Astrocyte of the cerebellum (primary cell): ENCODE results near the gene CDK14.

Source experiments
- DNase-seq: peaks from one replicate; pipeline ENCODE4 v3.0.0-alpha.2; 2011; ENCODE audit warnings: low read depth
- H3K4me3 ChIP-seq: 2 replicates; pipeline ENCODE4 v1.5.1; 2011; ENCODE audit warnings: mild to moderate bottlenecking, low read depth, low read length, moderate library complexity
- CTCF ChIP-seq: IDR thresholded peaks from 2 replicates; pipeline ENCODE4 v1.5.1; 2012; ENCODE audit warnings: low read length, low read depth, moderate library complexity, mild to moderate bottlenecking; ENCODE audit errors: missing control alignments
- in situ Hi-C: cut with HindIII; loops from 2 replicates; pipeline ENCODE4 v1.10.0; 2017; ENCODE audit warnings: low sequenced_read_pairs

Gene CDK14

GRCh38 chr7:90580051-90580450 is 16.1 kb upstream of the CDK14 start:
- no peak for DNase-seq
- in situ Hi-C loops, result no loop called here
- no peak for TF ChIP-seq CTCF
- no peak overlapping the region for H3K4me3 ChIP-seq

- H3K4me3 ChIP-seq, result no peak overlapping the region
- no peak for TF ChIP-seq CTCF
- DNase-seq, result no peak
- in situ Hi-C loops, result no loop called here
These were observed 14.0 kb upstream of the CDK14 start for GRCh38 chr7:90582164-90582563.

GRCh38 chr7:90584378-90584777 is 11.7 kb upstream of the CDK14 start:
- no peak for DNase-seq
- no peak for TF ChIP-seq CTCF
- in situ Hi-C loops, result no loop called here
- no peak overlapping the region for H3K4me3 ChIP-seq

- H3K4me3 ChIP-seq, result no peak overlapping the region
- no peak for TF ChIP-seq CTCF
- in situ Hi-C loops, result no loop called here
- DNase-seq, result no peak
These were observed 10.0 kb upstream of the CDK14 start for GRCh38 chr7:90586091-90586490.

- no peak for DNase-seq
- H3K4me3 ChIP-seq, result no peak overlapping the region
- in situ Hi-C loops, result no loop called here
- no peak for TF ChIP-seq CTCF
These were observed 8.4 kb upstream of the CDK14 start for GRCh38 chr7:90587766-90588165.

- in situ Hi-C loops, result no loop called here
- no peak for TF ChIP-seq CTCF
- DNase-seq, result no peak
- no peak overlapping the region for H3K4me3 ChIP-seq
These were observed 4.1 kb upstream of the CDK14 start for GRCh38 chr7:90592033-90592432.

- no peak overlapping the region for H3K4me3 ChIP-seq
- in situ Hi-C loops, result no loop called here
- no peak for TF ChIP-seq CTCF
- DNase-seq, result no peak
These were observed 2.9 kb upstream of the CDK14 start for GRCh38 chr7:90593205-90593604.
